Suprapubic skin (tissue), 3 donors: ENCODE measurements around the gene RPL19.

ENCODE experiments used
- CTCF ChIP-seq, 2 donors: fragments of 200-600 bp in 1 of 2; fragments of 450-650 bp in 1 of 2; sonication (generic) in 1 of 2; IDR thresholded peaks; one replicate each; pipeline ENCODE4 v1.5.1; 2016 to 2019; ENCODE audit warnings: antibody characterized with exemption in 2 of 2, mild to moderate bottlenecking in 1 of 2, moderate library complexity in 1 of 2
- EP300 ChIP-seq: sonication (generic); formaldehyde crosslinking; IDR thresholded peaks from one replicate; pipeline ENCODE4 v1.6.1; 2017; ENCODE audit warnings: antibody characterized with exemption
- POLR2A ChIP-seq, 2 donors: fragments of 450-650 bp; IDR thresholded peaks; one replicate each; pipeline ENCODE4 v1.6.1; 2017; ENCODE audit warnings: antibody characterized with exemption in 2 of 2, mild to moderate bottlenecking in 2 of 2, moderate library complexity in 2 of 2

GRCh38 chr17:39165178-39165840 lies 34.8 kb upstream of the RPL19 start:
- TF ChIP-seq POLR2A (IDR thresholded peaks at IDR 0.05) (no peak), EP300 (no peak), CTCF (IDR thresholded peaks at IDR 0.05) (no peak)
